ENCODE results near the gene PDGFD.

DNA sequence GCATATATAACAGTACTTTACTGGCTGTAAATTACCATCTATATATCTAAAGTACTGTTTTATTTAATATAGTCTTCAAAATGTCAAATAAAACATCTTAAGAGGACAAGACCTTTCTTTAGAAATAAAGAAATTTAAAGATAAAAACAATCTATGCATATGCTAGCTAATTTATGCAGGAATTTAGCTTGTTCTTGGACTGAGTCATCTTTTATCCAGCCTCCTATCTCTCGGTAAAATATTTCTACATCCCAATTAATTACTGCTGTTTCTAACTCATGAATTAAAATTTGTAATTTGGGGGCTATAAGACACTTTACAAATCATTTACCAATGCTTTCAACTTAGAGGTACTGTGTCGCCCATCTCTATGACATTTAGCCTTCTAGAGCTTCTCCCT lies 200.3 kb downstream of the PDGFD start:
- TF ChIP-seq POLR2AphosphoS5 (IDR thresholded peaks at IDR 0.05; ENCODE audit: low read depth, low read length) (no peak), POLR2A (IDR thresholded peaks at IDR 0.05; ENCODE audit: low read depth, low read length) (no peak)

Measured in GM12892 (cell line).